Measurements from ENCODE around the gene TCF4.

Gene TCF4

GRCh38 chr18:55546851-55547704, 40.9 kb downstream of the TCF4 start:
- DNase-seq (ENCODE audit: low read depth in 2 of 2): no peak

- no peak for DNase-seq (ENCODE audit: low read depth in 2 of 2)
Observed at GRCh38 chr18:55544014-55544413, 44.0 kb downstream of the TCF4 start.

GRCh38 chr18:55543130-55543704, 44.8 kb downstream of the TCF4 start:
- no peak for DNase-seq (ENCODE audit: low read depth in 2 of 2)

GRCh38 chr18:55541571-55541970, 46.4 kb downstream of the TCF4 start:
- DNase-seq (ENCODE audit: low read depth in 2 of 2): no peak

- DNase-seq (ENCODE audit: low read depth in 2 of 2): no peak
Observed at GRCh38 chr18:55539240-55539639, 48.8 kb downstream of the TCF4 start.

GRCh38 chr18:55534996-55535395, 53.0 kb downstream of the TCF4 start:
- no peak for DNase-seq (ENCODE audit: low read depth in 2 of 2)

GRCh38 chr18:55534547-55534946, 53.4 kb downstream of the TCF4 start:
- no peak for DNase-seq (ENCODE audit: low read depth in 2 of 2)

GRCh38 chr18:55530166-55530565, 57.8 kb downstream of the TCF4 start:
- no peak for DNase-seq (ENCODE audit: low read depth in 2 of 2)

GRCh38 chr18:55529581-55529980, 58.4 kb downstream of the TCF4 start:
- DNase-seq (ENCODE audit: low read depth in 2 of 2): no peak

- DNase-seq (ENCODE audit: low read depth in 2 of 2): no peak
Observed at GRCh38 chr18:55525845-55526244, 62.1 kb downstream of the TCF4 start.

GRCh38 chr18:55524353-55525073, 63.5 kb downstream of the TCF4 start:
- no peak for DNase-seq (ENCODE audit: low read depth in 2 of 2)

- no peak for DNase-seq (ENCODE audit: low read depth in 2 of 2)
Observed at GRCh38 chr18:55523001-55523400, 65.0 kb downstream of the TCF4 start.

- DNase-seq (ENCODE audit: low read depth in 2 of 2): no peak
Observed at GRCh38 chr18:55522011-55522410, 66.0 kb downstream of the TCF4 start.

GRCh38 chr18:55517055-55517454, 70.9 kb downstream of the TCF4 start:
- DNase-seq (ENCODE audit: low read depth in 2 of 2): no peak

GRCh38 chr18:55515941-55516710, 71.9 kb downstream of the TCF4 start:
- no peak for DNase-seq (ENCODE audit: low read depth in 2 of 2)

GRCh38 chr18:55515214-55515613, 72.8 kb downstream of the TCF4 start:
- no peak for DNase-seq (ENCODE audit: low read depth in 2 of 2)

- DNase-seq (ENCODE audit: low read depth in 2 of 2): no peak
Observed at GRCh38 chr18:55513161-55513560, 74.8 kb downstream of the TCF4 start.

- no peak for DNase-seq (ENCODE audit: low read depth in 2 of 2)
Observed at GRCh38 chr18:55511277-55511676, 76.7 kb downstream of the TCF4 start.

GRCh38 chr18:55510809-55511208, 77.2 kb downstream of the TCF4 start:
- DNase-seq (ENCODE audit: low read depth in 2 of 2): no peak

- DNase-seq (ENCODE audit: low read depth in 2 of 2): no peak
Observed at GRCh38 chr18:55509631-55510324, 78.2 kb downstream of the TCF4 start.

- no peak for DNase-seq (ENCODE audit: low read depth in 2 of 2)
Observed at GRCh38 chr18:55508651-55509050, 79.3 kb downstream of the TCF4 start.

Data from stimulated activated CD8-positive, alpha-beta memory T cell treated with anti-CD3 and anti-CD28 coated beads, Interleukin-15, amount 100 ng/mL, for 48 hours (primary cell).